Colonic mucosa (tissue), 4 donors: ENCODE results near the gene ANKDD1A. TPM values are rescaled to one million over a fixed set of nuclear protein-coding genes. Genes with fewer than 3 reads are reported as not detected.

Experiments
- DNase-seq: peaks from one replicate; pipeline ENCODE4 v3.0.0-alpha.2; 2020
- H3K27ac ChIP-seq: fragments of 200-600 bp; one replicate; pipeline ENCODE4 v1.8.0; 2021
- H3K27me3 ChIP-seq: fragments of 200-600 bp; one replicate; pipeline ENCODE4 v1.8.0; 2021
- H3K36me3 ChIP-seq: fragments of 200-600 bp; one replicate; pipeline ENCODE4 v1.8.0; 2021
- H3K4me1 ChIP-seq: fragments of 200-600 bp; one replicate; pipeline ENCODE4 v1.8.0; 2021; ENCODE audit warnings: mild to moderate bottlenecking
- H3K4me3 ChIP-seq: fragments of 200-600 bp; one replicate; pipeline ENCODE4 v1.8.0; 2021
- H3K9ac ChIP-seq, 2 donors: one replicate each; pipeline ENCODE4 v1.7.0; 2013; ENCODE audit warnings: control low read depth in 2 of 2, low read depth in 2 of 2, low read length in 2 of 2
- H3K9me3 ChIP-seq: fragments of 200-600 bp; one replicate; pipeline ENCODE4 v1.8.0; 2021
- intact Hi-C: fragments of 100-400 bp; cut with DNase I; formaldehyde crosslinking; loops from one replicate; pipeline ENCODE4 v1.14.1; 2022
- total RNA-seq, 2 donors: library from RNA; stranded (reverse); fragmentation: NEBNext Ultra II Directional in 1 of 2; extraction: Animal tissue kit (Norgen Biotek cat#: 25700) in 1 of 2; gene quantifications; one replicate each; pipeline ENCODE4 v1.2.1, GENCODE V29; 2021
- TF ChIP-seq, protein P1 (sequence below): fragments of 200-600 bp; IDR thresholded peaks from one replicate; pipeline ENCODE4 v1.8.0; 2022; ENCODE audit warnings: antibody characterized with exemption, mild to moderate bottlenecking
- donor health status: healthy.
- donor health status: DM: no; HTN: no; CAD: no.
- donor health status: DM: no; HTN: no; CAD: no.

The ANKDD1A gene
- total RNA-seq, 2 donors from 2014 or later, result 0.32 to 1.9 TPM

- TF ChIP-seq, protein P1, sequence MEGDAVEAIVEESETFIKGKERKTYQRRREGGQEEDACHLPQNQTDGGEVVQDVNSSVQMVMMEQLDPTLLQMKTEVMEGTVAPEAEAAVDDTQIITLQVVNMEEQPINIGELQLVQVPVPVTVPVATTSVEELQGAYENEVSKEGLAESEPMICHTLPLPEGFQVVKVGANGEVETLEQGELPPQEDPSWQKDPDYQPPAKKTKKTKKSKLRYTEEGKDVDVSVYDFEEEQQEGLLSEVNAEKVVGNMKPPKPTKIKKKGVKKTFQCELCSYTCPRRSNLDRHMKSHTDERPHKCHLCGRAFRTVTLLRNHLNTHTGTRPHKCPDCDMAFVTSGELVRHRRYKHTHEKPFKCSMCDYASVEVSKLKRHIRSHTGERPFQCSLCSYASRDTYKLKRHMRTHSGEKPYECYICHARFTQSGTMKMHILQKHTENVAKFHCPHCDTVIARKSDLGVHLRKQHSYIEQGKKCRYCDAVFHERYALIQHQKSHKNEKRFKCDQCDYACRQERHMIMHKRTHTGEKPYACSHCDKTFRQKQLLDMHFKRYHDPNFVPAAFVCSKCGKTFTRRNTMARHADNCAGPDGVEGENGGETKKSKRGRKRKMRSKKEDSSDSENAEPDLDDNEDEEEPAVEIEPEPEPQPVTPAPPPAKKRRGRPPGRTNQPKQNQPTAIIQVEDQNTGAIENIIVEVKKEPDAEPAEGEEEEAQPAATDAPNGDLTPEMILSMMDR, result no peak
These were observed 8.8 kb upstream of the ANKDD1A start for GRCh38 chr15:64902863-64903262.

GRCh38 chr15:64903326-64903950 lies 8.3 kb upstream of the ANKDD1A start:
- Histone ChIP-seq H3K36me3 (no peaks in the 10 kb centered on the region), H3K9me3 (no peaks in the 10 kb centered on the region), H3K9ac (no peak overlapping the region), H3K27me3 (no peaks in the 10 kb centered on the region), H3K27ac (no peak overlapping the region), H3K4me1 (no peaks in the 10 kb centered on the region), H3K4me3 (no peak overlapping the region)
- DNase-seq, result no peak
- intact Hi-C loops, result no loop called here
- TF ChIP-seq, protein P1, result no peak

More at GRCh38 chr15:64902863-64903262, 8.8 kb upstream of the ANKDD1A start:
- intact Hi-C loops, result no loop called here
- no peak for DNase-seq
- Histone ChIP-seq H3K36me3 (no peaks in the 10 kb centered on the region), H3K9ac (no peak overlapping the region), H3K9me3 (no peaks in the 10 kb centered on the region), H3K4me1 (no peaks in the 10 kb centered on the region), H3K4me3 (no peak overlapping the region), H3K27me3 (no peaks in the 10 kb centered on the region), H3K27ac (no peak overlapping the region)

GRCh38 chr15:64904189-64904588 lies 7.5 kb upstream of the ANKDD1A start:
- DNase-seq, result no peak
- intact Hi-C loops, result no loop called here
- H3K36me3 ChIP-seq, result no peaks in the 10 kb centered on the region
- H3K4me3 ChIP-seq, result no peak overlapping the region
- H3K27me3 ChIP-seq, result no peaks in the 10 kb centered on the region
- H3K27ac ChIP-seq, result no peak overlapping the region
- H3K9me3 ChIP-seq, result no peaks in the 10 kb centered on the region
- TF ChIP-seq, protein P1, result no peak
- no peak overlapping the region for H3K9ac ChIP-seq
- H3K4me1 ChIP-seq, result no peaks in the 10 kb centered on the region

DNA sequence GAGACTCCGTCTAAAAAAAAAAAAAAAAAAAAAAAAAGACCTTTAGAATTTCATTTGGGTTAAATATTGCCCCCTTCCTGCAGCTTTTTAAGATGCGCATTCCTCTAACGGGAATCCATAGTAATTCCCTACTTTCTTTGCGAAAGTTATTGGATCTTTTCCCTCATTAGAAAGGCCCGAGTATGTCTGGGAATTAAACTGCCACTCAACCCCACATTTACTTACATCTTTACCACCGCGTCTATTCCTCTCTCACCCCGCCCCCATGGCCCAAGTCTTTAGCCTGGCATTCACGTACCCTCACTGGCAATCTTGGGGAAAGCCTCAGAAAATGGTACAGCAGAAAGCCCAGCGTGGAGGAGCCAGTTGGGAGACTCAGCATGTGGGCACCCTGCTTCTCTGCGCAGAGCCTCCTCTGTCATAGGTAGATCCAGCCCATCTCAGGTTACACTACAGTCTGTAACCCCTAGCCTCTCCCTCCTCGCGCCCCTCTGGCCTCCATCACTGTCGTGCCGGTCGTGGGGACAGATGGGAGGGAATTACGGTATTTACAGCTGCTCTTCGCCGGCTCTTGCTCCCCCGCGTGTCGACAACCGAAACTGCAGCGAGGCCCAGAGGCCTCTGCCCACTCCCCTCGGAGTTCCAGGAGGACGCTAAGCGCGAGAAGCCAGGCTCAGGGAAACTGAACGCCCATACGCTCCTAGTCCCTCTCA lies 6.4 kb upstream of the ANKDD1A start:
- Histone ChIP-seq H3K9me3 (no peaks in the 10 kb centered on the region), H3K4me1 (no peaks in the 10 kb centered on the region), H3K27ac (no peak overlapping the region), H3K9ac (peak overlapping the region; percentile 16 to 33), H3K36me3 (no peaks in the 10 kb centered on the region), H3K4me3 (peak overlapping the region; percentile 21), H3K27me3 (no peaks in the 10 kb centered on the region)
- DNase-seq, result peak; percentile 80
- intact Hi-C loops, result loop anchor here (5.0 kb wide), 1 partner anchor 173 kb away; no protein-coding TSS in a partner anchor
- TF ChIP-seq, protein P1, result peak; percentile 73

- Histone ChIP-seq H3K27ac (no peak overlapping the region), H3K36me3 (no peaks in the 10 kb centered on the region), H3K27me3 (no peaks in the 10 kb centered on the region), H3K9ac (no peak overlapping the region), H3K4me3 (no peak overlapping the region), H3K9me3 (no peaks in the 10 kb centered on the region), H3K4me1 (no peaks in the 10 kb centered on the region)
- TF ChIP-seq, protein P1, result no peak
- intact Hi-C loops, result loop anchor here (5.0 kb wide), 1 partner anchor 174 kb away; no protein-coding TSS in a partner anchor
- DNase-seq, result no peak
These were observed 5.8 kb upstream of the ANKDD1A start for GRCh38 chr15:64905941-64906340.
